Measurements from ENCODE around the gene FTCD.

DNA sequence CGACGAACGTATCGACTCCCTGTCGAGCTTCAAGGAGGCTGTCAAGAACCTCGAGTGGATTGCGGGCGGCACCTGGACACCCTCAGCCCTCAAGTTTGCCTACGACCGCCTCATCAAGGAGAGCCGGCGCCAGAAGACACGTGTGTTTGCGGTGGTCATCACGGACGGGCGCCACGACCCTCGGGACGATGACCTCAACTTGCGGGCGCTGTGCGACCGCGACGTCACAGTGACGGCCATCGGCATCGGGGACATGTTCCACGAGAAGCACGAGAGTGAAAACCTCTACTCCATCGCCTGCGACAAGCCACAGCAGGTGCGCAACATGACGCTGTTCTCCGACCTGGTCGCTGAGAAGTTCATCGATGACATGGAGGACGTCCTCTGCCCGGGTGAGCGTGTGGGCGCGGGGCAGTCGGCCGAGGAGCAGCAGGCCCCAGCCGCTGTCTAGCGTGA is 29.5 kb downstream of the FTCD start:
- TF ChIP-seq, protein P1, sequence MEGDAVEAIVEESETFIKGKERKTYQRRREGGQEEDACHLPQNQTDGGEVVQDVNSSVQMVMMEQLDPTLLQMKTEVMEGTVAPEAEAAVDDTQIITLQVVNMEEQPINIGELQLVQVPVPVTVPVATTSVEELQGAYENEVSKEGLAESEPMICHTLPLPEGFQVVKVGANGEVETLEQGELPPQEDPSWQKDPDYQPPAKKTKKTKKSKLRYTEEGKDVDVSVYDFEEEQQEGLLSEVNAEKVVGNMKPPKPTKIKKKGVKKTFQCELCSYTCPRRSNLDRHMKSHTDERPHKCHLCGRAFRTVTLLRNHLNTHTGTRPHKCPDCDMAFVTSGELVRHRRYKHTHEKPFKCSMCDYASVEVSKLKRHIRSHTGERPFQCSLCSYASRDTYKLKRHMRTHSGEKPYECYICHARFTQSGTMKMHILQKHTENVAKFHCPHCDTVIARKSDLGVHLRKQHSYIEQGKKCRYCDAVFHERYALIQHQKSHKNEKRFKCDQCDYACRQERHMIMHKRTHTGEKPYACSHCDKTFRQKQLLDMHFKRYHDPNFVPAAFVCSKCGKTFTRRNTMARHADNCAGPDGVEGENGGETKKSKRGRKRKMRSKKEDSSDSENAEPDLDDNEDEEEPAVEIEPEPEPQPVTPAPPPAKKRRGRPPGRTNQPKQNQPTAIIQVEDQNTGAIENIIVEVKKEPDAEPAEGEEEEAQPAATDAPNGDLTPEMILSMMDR (IDR thresholded peaks at IDR 0.05), result no peak
- TF ChIP-seq POLR2A (IDR thresholded peaks at IDR 0.05), result no peak

All from right lobe of liver (tissue), 4 donors.